Measurements from ENCODE around the gene PCBP2.
"Not testable (repeated sequence)": the region's sequence is repeated elsewhere in the genome, so short reads cannot be mapped to it uniquely, and the experiment has no call there.

PCBP2 gene

GRCh38 chr12:53441040-53441833, 10.7 kb upstream of the PCBP2 start, which contains the start of gene PRR13:
Gene PRR13, plus strand, starts transcription at chr12:53441734. Its CDS starts 981 bp downstream, at chr12:53442715.
- DNase-seq = peak; percentile 100

GRCh38 chr12:53443955-53444354, 7.9 kb upstream of the PCBP2 start:
- no peak for DNase-seq

DNA sequence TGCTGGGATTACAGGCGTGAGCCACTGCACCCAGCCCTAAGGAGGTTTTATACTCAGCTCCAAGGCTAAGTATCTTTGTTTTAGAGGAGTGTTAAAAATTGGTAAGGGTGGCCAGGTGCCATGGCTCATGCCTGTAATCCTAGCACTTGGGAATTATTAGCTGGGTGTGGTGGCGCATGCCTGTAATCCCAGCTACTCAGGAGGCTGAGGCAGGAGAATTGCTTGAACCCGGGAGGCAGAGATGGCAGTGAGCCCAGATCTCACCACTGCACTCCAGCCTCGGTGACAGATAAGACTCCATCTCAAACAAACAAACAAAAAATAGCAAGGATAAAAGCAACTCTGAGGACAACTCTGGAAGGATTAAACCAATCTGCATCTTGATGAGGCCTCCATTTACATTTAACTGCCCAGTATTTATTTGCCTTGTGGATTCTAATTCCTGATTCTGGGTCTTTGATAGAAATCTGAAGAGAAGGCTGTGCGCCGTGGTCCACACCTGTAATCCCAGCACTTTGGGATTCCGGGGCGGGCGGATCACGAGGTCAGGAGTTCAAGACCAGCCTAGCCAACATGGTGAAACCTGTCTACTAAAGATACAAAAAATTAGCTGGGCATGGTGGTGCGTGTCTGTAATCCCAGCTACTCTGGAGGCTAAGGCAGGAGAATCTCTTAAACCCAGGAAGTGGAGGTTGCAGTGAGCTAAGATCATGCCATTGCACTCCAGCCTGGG, 7.1 kb upstream of the PCBP2 start:
- DNase-seq = not testable (repeated sequence)

DNA sequence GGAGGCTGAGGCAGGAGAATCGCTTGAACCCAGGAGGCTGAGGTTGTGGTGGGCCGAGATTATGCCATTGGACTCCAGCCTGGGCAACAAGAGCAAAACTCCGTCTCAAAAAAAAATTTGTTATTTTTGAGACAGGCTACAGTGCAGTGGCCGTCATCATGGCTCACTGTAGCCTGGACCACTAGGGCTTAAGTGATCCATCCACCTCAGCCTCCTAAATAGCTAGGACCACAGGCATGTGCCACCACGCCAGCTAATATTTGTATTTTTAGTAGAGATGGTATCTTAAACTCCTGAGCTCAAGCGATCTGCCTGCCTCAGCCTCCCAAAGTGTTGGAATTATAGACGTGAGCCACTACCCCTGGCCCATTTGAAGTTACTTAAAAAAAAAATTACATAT, 966 bp upstream of the PCBP2 start:
- DNase-seq = no peak

- DNase-seq = peak; percentile 81
Measured at GRCh38 chr12:53452159-53453077, 516 bp downstream of the PCBP2 start.

DNA sequence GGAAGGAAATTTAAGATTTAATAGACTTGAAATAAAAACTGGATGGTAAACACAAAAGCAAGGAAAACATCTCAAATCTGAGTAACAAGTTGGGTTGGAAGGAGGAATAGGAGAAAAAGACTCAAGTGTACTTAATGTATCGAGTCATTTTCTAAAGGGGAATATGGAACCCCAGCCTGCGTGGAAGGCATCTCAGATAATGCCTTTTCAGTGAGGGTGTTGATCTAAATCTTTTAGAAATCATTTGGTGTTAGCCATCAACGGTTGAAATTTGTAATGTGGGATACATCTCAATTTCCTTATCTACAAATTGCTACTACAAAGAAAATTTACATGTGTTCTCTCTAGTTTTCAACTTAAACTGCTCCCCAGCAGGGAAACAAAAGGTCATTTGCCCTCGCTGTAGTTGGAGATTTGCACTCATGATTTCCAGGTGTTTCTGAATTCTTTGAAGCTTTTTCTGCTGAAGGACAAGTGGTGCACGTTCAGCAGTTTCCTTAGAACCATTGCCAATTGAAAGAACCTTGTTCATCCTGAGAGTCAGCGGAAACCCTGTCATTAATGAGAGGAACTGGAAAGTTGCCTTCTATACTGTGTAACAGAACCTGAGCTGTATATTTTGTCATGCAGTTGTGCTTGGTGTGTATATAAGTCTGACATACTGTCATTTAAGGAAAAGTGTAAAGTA, 2.2 kb downstream of the PCBP2 start:
- DNase-seq = no peak

DNA sequence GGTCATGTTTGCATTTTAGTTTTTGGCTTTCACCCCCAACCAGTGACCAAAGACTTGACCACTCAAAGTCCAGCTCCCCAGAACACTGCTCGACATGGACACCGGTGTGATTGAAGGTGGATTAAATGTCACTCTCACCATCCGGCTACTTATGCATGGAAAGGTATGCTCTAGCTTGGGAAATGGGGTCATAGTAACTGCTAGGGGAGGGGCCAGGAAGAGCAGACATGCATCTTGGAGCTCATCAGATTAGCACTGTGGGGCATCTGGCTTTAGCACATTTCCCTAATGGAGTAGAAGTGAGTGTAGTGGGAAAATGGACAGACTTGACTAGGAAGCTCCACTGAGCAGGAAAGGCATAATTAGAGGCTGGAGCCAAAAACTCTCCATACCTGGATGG, 2.8 kb downstream of the PCBP2 start:
- no peak for DNase-seq

DNA sequence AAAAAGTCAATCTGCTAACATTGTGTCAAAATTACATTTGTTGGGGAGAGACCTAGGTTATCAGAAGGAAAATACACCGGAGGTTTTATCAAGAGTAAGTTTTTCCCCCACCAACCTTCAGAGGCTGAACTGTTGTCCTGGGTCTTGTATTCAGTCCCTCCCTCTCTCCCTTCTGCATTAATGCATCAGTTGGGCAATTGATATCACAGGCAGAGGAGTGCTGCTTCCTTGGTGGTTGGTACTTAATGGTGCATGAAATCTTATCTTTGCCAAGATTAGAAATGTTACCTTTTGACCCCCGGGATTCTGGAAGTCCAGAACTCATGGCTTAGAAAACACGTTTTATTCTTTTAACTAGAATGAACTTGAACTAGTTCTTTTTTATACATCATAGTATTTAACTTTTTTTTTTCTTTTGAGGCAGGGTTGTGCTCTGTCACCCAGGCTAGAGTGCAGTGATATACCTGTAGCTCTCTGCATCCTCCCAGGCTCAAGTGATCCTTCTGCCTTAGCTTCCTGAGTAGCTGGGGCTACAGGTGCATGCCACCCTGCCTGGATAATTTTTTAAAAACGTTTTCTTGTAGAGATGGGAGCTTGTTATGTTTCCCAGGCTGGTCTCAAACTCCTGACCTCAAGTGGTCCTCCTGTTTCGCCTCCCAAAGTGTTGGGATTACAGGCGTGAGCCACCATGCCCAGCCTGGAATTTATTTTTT, 4.9 kb downstream of the PCBP2 start:
- DNase-seq = no peak

- DNase-seq = no peak
Measured at GRCh38 chr12:53459097-53459496, 7.2 kb downstream of the PCBP2 start.

- no peak for DNase-seq
Measured at GRCh38 chr12:53461059-53461458, 9.2 kb downstream of the PCBP2 start.

DNA sequence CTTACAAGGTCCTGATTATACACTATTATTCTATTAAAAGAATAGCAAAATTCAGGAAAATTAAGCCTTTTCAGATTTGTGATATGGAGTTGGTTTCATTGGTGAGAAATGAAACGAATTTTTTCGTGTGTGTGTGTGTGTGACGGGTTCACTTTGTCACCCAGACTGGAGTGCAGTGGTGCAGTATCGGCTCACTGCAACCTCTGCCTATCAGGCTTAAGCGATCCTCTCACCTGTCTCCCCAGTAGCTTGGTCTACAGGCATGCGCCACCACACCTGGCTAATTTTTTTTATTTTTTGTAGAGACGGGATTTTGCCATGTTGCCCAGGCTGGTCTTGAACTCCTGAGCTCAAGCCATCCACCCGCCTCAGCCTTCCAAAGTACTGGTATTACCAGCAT, 9.7 kb downstream of the PCBP2 start:
- DNase-seq = no peak

DNA sequence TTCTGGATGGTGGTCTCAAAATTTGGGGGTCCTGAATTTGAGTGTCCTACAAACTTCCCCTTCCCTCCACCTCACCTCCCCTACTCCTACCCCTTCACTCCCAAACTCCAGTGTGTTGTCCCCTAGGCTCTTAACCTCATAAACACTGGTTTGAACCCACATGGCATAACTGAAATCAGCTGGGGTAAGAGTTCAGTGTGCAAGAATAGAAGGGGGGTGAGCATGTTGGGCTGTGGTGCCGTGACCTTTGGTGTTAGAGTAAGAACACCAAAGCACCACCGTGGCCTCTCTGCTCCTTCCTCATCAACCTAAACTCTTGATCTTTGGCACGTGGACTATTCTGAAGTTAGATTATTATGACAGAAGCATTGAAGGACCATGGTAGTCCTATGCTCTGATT, 11.0 kb downstream of the PCBP2 start:
- no peak for DNase-seq

DNA sequence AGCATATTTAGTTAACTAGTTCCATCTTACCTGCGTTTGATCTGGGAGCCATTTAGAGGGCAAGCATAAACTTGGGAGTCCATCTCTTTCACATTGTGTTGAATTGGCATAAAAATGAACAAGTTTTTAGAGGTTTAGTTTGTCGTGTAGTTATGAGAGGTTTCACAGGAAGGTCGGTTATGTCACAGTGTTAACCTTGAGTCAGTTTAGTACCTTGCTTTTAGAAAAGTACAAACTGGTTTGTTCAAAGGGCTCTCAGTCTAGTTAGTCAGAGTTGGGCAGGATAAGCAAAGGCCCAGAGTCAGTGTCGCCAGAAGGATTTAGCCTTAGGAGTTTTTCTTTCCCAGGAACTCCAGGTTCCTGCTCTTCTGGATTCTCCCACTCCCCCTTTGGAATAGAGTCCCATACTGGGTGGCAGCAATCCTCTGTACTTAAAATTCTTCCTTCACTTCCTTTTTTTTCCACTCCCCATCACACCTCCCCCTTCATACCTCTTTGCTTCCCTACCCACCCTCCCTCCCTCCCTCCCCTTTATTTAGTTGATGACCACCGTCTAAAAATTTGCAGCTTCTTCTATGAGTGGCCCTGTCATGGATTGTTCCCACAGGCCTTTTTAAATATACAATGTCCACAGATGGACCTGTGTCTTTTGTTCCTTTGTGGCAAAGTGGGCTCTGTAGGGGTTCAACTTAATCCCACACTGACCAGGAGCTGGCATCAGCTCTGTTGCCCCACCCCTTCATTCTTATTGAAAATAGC, 12.1 kb downstream of the PCBP2 start:
- no peak for DNase-seq

DNA sequence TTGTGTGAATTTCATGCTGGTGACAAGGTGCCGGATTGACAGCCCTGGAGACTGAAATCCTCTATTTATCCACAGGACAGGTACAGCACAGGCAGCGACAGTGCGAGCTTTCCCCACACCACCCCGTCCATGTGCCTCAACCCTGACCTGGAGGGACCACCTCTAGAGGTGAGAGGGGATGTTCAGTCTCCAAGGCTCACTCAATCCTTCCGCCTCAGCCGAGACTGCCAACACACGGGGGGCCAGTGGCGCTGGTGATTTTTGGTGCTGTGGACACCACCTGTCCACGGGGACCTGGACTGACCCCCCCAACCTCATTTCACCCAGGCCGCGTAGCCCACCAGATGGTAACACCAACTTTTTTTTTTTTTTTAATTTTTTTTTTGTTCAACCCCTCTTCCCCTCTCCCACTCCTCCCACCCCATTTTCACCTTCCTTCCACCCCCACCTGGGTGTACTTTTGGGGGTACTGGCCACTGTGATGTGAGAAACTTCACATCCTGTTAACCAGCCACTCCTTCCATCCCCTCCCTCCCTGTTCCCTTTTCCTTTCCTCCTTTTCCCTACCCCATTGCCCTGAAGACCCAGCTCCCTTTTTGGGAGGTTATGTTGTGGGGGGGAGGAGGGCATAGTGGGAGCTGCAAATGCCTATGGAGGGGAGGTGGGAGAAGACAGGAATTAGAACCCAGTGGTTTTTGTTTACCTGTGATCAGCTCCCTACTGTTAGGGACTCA, 12.9 kb downstream of the PCBP2 start:
- no peak for DNase-seq

- no peak for DNase-seq
Measured at GRCh38 chr12:53465679-53466078, 13.8 kb downstream of the PCBP2 start.

DNA sequence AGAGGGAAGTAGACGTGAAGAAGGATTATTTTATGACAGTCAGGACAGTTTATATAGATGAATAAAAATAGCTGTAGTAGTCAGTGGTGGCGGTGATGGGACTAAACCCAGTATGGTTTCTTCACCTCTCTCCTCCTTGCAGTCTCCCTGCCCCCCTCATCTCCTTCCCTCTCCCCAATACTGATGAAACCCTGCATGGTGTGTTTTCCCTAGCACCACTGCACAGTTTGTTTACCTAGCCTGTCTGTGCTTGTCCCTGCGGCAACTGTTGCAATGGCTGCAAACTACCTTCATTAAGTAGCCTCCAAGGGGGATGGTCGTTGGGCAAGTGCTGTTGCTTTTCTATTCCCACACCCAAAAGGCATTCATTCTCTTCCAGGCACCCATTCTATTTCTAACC, 14.7 kb downstream of the PCBP2 start:
- DNase-seq = no peak

GRCh38 chr12:53467082-53467481, 15.2 kb downstream of the PCBP2 start:
- no peak for DNase-seq

- DNase-seq = no peak
Measured at GRCh38 chr12:53467880-53468279, 16.0 kb downstream of the PCBP2 start.

GRCh38 chr12:53468282-53468681, 16.4 kb downstream of the PCBP2 start:
- no peak for DNase-seq

GRCh38 chr12:53472056-53472582, 20.2 kb downstream of the PCBP2 start:
- DNase-seq = no peak
